Measurements from ENCODE around the gene C17orf50. TPM values are rescaled to one million over a fixed set of nuclear protein-coding genes. Genes with fewer than 3 reads are reported as not detected.

Gene C17orf50
- not detected in 3 replicates for total RNA-seq
- long read RNA-seq = 0 reads

DNA sequence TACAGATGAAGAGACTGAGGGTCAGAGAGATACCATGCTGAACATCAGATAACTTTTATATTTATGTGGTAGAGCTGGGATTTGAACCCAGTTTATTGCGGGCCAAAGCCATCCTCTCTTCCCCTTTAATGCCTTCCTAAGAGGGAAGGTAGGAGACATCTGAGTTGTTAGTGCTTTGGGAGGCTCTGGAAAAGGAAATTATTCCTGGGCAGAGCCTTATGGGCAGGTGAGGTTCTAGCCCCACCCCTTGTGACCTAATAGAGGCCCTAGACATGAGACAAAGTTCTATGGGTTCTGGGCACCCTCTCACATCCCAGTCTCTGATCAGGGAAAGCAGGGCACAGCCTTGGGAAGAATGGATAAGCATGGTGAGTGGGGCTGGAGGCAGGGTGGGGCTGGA, at the start of gene C17orf50:
C17orf50 (plus strand) TSS at position 301 of the 400 bp plus-strand sequence; CDS start at position 356, 55 bp downstream.
- H3K4me3 Mint-ChIP-seq (ENCODE audit: unreplicated experiment) = no peak within 1 kb of the TSS
- peaks cover 16% of the 10 kb centered on the region for H3K4me1 Mint-ChIP-seq (ENCODE audit: low read depth)
- H3K27me3 Mint-ChIP-seq (ENCODE audit: low read depth) = peaks cover 1% of the 10 kb centered on the region
- H3K36me3 Mint-ChIP-seq (ENCODE audit: low read depth) = no peaks in the 10 kb centered on the region
- no peak within 1 kb of the TSS for H3K27ac Mint-ChIP-seq (ENCODE audit: unreplicated experiment)
- DNase-seq (ENCODE audit: low spot score) = no peak
- TF ChIP-seq, protein P1, sequence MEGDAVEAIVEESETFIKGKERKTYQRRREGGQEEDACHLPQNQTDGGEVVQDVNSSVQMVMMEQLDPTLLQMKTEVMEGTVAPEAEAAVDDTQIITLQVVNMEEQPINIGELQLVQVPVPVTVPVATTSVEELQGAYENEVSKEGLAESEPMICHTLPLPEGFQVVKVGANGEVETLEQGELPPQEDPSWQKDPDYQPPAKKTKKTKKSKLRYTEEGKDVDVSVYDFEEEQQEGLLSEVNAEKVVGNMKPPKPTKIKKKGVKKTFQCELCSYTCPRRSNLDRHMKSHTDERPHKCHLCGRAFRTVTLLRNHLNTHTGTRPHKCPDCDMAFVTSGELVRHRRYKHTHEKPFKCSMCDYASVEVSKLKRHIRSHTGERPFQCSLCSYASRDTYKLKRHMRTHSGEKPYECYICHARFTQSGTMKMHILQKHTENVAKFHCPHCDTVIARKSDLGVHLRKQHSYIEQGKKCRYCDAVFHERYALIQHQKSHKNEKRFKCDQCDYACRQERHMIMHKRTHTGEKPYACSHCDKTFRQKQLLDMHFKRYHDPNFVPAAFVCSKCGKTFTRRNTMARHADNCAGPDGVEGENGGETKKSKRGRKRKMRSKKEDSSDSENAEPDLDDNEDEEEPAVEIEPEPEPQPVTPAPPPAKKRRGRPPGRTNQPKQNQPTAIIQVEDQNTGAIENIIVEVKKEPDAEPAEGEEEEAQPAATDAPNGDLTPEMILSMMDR (IDR thresholded peaks at IDR 0.05) = no peak
- H3K9me3 Mint-ChIP-seq (ENCODE audit: low read depth) = no peaks in the 10 kb centered on the region

DNA sequence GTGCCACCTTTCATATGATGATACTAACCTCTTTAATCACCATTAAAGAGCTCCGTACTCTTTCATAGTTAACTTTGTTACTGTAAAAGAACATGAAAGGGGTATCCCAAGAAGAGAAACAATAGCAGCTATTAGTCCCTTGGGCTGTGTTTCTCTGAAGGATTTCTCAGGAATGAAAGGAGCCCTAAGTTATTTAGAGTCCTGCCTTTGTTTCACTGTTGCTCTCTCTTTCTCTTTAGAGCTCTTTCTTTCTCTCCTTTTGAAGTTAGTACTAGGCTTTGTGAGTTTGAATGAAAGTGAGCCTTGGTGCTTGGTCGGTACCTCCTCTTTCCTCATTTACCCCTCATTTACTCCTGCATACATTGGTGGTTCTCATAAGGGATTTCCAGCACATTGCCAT, 49.7 kb upstream of the C17orf50 start:
- Mint-ChIP-seq H3K36me3 (ENCODE audit: low read depth) (peaks cover 8% of the 10 kb centered on the region), H3K4me1 (ENCODE audit: low read depth) (peaks cover 28% of the 10 kb centered on the region), H3K27me3 (ENCODE audit: low read depth) (no peaks in the 10 kb centered on the region), H3K9me3 (ENCODE audit: low read depth) (no peaks in the 10 kb centered on the region), H3K4me3 (ENCODE audit: unreplicated experiment) (no peak overlapping the region), H3K27ac (ENCODE audit: unreplicated experiment) (peak overlapping the region; percentile 64)
- no peak for DNase-seq (ENCODE audit: low spot score)
- TF ChIP-seq, protein P1 (IDR thresholded peaks at IDR 0.05) = no peak

DNA sequence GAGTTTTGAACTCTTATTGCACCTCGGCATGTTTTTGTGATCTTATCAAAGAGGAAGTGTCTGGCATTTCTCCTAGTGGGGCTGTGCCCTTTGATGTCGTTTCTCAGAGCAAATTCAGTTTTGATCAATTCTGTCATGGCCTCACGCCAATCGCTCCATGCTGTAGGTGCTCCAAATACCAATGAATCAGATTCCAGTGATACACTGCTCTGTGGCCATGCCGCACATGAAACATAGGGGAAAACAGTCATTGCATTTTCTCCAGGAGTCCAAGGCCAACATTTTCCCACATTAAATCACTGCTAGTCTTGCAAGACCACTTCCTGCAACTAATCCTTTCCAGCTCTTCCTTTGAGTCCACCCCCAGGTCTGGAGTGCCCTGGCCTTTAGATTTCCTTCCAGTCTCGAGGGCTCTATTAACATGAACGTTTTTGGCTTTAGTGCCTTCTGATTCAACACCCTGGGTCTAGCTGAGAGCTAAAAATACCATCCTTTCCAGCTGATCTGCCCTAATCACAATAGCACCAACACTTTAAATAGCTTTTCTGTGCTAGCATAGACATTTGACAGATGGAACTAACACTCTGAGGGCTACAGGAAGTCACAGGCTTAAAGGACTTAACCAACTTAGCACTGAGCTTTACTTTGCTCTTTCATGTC, 47.5 kb upstream of the C17orf50 start:
- no peak overlapping the region for H3K4me3 Mint-ChIP-seq (ENCODE audit: unreplicated experiment)
- DNase-seq (ENCODE audit: low spot score) = no peak
- peaks cover 41% of the 10 kb centered on the region for H3K4me1 Mint-ChIP-seq (ENCODE audit: low read depth)
- no peaks in the 10 kb centered on the region for H3K9me3 Mint-ChIP-seq (ENCODE audit: low read depth)
- H3K27ac Mint-ChIP-seq (ENCODE audit: unreplicated experiment) = no peak overlapping the region
- no peaks in the 10 kb centered on the region for H3K27me3 Mint-ChIP-seq (ENCODE audit: low read depth)
- TF ChIP-seq, protein P1 (IDR thresholded peaks at IDR 0.05) = no peak
- H3K36me3 Mint-ChIP-seq (ENCODE audit: low read depth) = peaks cover 8% of the 10 kb centered on the region

DNA sequence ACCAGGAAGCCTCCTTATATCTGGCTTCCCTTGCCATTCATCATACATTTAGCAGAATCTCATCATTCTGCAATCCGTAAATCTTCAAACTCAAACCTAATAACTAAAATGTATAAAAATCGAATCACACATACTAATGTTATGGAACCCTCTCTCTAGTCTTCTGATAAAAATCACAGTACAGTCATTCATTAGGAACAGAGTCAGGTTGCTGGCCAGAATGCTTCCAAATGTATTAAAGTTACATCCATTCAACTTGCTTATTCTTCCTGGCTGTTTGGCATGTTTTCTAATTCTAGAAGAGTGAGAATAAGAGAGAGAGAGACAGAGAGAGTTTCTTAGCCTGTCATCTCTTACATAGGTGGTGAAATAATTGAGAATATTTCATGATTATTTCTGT, 45.7 kb upstream of the C17orf50 start:
- Mint-ChIP-seq H3K27ac (ENCODE audit: unreplicated experiment) (no peak overlapping the region), H3K4me3 (ENCODE audit: unreplicated experiment) (no peak overlapping the region), H3K9me3 (ENCODE audit: low read depth) (no peaks in the 10 kb centered on the region), H3K4me1 (ENCODE audit: low read depth) (peaks cover 35% of the 10 kb centered on the region), H3K36me3 (ENCODE audit: low read depth) (peaks cover 12% of the 10 kb centered on the region), H3K27me3 (ENCODE audit: low read depth) (no peaks in the 10 kb centered on the region)
- TF ChIP-seq, protein P1 (IDR thresholded peaks at IDR 0.05) = no peak
- no peak for DNase-seq (ENCODE audit: low spot score)

DNA sequence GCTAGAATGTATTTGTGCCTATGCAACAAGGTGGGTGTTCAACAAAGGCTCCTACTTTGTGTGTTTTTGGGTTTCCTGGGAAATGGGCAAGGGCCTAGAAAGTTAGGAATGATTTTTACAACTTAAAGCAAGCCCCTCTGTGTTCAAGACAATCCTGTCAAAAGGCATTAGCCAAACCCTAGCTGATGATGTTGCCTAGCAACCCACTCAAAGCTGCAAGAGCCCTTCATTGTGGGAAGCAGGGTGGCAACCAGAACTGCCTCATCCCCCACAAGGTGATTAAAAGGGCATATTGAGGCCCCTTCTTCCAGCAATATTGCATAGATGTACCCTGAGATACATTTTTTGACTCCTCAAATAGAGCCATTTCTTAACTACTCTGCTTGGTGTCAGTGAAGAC, 45.3 kb upstream of the C17orf50 start:
- Mint-ChIP-seq H3K27me3 (ENCODE audit: low read depth) (no peaks in the 10 kb centered on the region), H3K27ac (ENCODE audit: unreplicated experiment) (no peak overlapping the region), H3K4me1 (ENCODE audit: low read depth) (peaks cover 30% of the 10 kb centered on the region), H3K4me3 (ENCODE audit: unreplicated experiment) (no peak overlapping the region), H3K36me3 (ENCODE audit: low read depth) (peaks cover 14% of the 10 kb centered on the region), H3K9me3 (ENCODE audit: low read depth) (no peaks in the 10 kb centered on the region)
- DNase-seq (ENCODE audit: low spot score) = no peak
- TF ChIP-seq, protein P1 (IDR thresholded peaks at IDR 0.05) = no peak

Data from chondrocyte (in vitro differentiated cells).